Inferior parietal cortex (tissue), 1 donor: ENCODE measurements around the gene THEM5.

ENCODE experiments used
- DNase-seq: peaks from one replicate; pipeline ENCODE4 v3.0.0-alpha.2; 2016; ENCODE audit errors: extremely low spot score

The THEM5 gene

DNA sequence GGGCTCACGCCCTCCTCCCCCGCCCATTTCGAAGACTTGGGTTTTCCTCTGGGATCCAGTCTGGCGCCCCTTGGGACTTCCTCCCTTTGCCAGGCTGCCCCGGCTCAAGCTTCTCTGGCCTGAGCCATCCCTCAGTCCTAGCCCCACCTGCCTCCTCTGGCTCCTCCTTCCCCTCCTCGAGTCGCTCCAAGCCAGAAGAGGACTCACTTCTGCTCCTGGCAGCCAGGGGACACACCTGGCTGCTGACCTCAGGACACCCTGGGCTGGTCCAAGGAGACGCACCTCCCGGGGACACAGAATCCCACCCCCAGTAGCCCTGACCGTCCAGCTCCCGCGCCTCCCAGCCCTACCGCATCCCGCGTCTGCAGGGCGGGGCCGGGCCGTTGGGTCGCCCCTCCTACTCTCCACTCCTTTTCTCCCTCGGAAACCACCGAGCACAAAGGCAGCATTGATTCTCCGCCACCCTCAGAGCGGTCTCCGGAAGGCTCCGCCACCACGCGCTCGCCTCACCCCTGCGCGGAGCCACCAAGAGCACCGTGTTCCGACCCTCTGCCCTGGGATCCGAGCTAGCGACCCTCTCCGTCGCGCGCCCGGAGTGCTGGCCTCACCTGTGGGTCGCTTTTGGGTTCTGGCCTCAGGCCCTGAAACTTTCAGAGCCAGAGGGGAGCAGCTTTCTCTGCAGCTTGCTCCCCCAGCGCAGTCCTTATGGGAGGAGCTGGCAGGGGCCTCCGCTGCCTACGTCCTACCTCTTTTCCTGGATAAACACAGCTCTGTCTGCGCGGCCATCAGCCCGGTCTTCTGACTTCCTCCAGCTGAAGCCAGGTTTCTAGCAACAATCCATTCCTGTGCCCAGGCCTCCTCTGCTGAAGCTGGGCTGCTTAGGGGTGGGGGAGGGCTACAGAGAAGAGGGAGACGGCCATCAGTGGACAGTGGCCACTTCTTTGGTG, 13.8 kb downstream of the THEM5 start, which contains the start of gene C2CD4D:
Gene C2CD4D (minus strand): TSS at position 364 of the 947 bp plus-strand sequence. CDS start 831 bp downstream, outside the sequence.
- DNase-seq, result peak; percentile 77

DNA sequence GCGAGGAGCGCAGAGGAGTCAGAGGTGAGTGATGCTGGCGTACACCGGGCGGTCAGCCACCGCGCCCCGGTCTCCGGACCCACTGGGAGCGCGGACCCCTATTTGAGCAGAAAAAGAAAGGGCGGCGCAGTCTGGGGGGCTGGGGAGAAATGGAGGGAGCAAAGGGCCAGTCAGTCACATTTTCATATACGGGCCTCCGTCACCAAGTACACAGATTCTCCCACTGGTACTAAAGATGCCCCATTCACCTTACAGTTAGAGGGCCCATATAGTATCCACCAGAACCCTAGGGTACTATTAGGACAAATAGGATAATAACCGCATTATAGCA, 14.5 kb downstream of the THEM5 start:
- DNase-seq, result no peak

DNA sequence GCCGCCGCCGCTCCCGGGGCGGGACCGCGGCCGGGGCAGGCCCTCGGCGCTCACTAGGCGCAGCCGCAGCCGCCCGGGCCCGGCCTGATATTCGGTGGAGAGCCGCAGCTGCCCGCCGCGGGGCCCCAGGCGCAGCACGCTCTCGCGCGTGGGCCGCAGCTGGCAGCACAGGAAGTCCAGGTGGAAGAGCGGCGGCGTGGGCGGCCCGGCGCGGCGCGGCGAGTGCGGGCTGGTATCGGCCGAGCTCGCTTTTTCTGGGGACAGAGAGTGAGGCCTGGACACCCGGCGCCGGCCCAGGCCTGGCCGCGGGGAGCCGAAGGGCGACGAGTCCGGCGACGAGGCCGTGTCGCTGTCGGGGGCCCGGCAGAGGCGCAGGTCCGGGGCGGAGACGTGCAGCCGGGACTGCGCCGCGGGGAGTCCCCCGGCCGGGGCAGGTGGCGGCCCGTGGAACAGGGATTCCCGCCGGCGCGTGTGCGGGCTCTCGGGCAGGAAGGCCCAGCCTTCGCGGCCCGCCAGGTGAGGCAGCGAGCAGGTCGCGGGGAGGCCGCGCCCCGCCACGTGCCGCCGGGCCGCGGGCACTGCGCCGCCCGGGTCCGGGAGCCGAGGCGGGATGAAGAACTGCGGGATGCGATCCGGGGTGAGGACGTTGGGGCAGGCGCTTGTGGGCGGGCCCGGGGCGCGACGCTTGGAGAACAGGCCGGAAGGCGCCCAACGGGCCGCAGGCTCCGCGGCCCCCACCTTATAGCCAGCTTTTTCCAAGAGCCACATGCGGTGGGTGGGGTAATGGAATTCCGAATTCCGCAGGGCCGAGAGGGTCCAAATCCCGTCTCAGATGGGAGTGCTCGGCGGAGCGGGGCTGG, 15.1 kb downstream of the THEM5 start:
- DNase-seq, result no peak

DNA sequence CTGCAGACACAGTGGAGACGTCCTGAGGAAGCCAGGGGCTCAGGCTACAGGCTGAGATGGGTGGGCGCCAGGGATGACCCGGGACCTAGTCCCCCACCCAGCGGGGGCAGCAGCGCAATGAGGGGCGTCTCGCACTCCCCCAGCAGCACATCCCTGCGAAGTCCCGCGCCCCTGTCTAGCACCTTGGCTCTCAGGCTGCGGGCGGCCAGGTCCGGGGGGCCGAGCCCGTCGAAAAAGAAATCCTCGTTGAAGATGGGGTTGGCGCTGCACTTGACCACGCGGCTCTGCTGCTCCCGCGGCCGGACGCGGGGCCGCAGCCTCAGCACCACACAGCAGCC, 15.7 kb downstream of the THEM5 start:
- no peak for DNase-seq

DNA sequence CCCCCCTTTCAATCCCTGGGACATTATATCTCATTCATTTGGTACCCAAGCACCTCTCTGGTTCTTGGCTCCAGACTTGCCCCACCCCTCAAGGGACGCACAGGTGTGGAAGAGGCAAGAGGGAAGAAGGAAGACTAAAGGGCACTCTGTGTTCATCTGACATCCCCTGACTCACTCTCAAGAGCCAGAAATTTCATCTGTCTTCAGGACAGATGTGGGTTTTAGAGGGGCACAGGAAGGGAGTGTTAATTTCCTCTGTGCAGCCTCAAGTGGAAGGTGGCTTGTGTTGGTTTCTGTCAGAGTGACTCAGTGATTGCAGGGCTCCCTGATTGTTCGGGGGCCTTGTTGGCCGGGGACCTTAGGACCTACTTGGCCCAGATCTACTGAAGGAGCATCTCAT, 16.3 kb downstream of the THEM5 start:
- DNase-seq, result no peak

DNA sequence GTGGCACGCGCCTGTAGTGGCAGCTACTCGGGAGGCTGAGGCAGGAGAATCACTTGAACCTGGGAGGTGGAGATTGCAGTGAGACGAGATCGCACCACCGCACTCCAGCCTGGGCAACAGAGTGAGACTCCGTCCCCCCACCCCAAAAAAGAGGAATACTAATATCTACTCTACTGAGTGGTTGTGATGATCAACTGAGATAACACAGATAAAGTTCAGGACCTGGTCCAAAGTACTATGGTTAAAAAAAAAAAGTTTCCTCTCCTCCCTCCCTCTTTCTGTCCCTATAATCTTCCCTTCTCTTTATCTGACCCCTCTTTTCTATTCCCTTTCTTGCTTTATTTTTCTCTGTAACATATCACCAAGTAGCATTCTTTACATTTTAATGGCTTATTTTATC, 17.9 kb downstream of the THEM5 start:
- DNase-seq, result no peak

DNA sequence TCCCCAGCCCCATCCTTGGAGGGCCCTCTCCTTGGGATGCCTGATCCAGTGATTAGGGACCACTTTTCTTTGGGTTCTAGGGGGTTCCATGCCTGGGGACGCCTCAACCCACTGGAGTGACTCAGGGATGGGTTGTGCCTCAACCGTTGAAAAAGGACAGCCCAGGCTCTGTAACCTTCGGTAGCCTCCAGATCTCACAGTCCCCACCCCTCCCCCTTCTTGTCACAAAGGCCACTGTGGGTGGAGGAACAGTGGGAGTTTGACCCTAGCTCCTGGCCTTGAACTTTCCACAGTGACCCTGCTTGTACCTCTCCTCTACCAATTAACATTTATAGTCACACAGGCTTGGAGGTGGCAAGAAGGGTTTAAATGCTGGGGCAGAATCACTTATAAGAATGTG, 19.3 kb downstream of the THEM5 start:
- no peak for DNase-seq

DNA sequence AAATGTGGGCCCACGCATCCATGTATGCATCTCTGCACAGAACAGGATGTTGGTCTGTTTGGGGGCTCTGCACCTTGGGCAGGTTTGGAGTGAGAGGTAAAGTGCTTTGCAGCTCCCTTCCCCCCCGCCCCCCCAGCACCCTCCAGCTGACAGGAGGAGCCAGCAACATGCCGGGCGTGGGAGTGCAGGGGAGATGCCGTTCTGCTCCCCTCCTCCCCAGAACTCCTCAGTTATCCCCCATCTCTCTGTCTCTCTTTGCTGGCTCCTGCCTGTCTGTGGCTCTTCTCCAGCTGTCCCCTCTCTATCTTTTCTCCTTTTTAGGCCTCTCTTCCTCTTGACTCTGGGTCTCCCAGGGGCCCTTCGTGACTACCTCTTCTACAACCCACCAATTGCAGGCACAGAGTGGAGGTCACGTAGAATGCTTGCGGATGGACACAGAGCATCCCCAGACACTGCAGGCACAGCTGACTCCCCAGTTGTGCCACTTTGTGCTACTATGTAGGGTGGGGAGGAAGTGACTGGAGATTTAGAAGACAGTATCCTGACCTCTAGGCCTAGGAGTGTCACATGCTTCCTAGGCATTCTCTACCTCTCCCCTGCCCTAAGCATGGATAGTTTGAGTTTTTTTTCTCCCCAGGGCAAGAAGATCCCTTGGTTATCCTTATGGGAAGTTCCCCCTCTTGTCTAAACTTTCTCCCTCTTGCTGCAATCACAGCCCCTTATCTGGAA, 20.2 kb downstream of the THEM5 start:
- no peak for DNase-seq

DNA sequence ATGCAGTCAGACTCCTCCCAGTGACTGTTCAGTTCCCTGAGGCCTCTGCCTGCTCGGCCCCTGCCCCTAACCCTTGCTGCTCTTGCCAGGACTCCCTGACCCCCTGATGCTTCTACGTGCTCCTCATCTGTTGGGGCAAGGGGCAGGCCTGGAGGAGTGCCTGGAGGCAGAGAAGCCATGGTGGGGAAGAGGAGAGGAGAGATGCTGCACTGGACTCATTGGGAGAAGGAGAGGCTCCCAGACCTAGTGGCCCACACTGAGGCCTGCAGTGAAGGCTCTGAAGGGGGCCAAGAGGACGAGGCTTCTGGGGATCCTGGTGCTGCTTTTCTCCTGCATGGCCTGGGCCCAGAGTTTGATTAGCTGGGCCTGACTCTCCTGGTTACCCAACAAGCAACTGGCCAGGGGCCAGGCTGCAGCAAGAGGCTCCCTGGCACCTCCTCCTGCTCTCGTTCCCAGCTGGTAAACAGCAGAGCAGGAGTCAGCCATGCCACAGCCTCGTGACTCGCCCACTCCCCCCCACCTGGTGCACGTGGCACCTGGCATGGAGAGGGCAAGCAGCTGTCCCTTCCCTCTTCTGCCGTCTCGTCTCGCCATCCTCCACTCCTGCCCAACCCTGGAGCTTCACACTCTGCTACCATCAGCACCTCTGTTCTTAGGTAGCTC, 21.1 kb downstream of the THEM5 start:
- DNase-seq, result no peak

DNA sequence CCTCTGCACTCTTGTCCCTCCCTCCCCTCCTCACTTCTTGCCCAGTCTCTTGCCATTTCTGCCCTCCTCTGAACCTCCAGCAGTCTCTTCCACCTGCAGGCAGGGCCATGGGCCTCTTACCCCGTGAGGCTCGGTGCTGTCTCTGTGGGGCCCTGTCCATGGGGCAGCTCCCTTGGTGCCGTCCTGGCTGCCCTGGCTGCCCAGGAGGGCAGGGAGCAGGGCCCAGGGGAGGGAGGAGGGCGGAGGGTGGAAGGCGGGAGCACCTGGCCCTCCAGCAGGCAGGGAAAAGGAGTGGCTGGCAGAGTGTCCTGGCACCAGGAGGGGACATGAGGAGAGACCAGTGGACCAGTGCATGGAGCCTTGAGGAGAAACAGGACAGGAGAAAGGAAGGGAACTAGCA, 21.9 kb downstream of the THEM5 start, which contains the start of gene RORC:
Gene RORC (minus strand): TSS at position 198 of the 400 bp plus-strand sequence. CDS start 38 bp downstream, at position 160.
- DNase-seq, result no peak

DNA sequence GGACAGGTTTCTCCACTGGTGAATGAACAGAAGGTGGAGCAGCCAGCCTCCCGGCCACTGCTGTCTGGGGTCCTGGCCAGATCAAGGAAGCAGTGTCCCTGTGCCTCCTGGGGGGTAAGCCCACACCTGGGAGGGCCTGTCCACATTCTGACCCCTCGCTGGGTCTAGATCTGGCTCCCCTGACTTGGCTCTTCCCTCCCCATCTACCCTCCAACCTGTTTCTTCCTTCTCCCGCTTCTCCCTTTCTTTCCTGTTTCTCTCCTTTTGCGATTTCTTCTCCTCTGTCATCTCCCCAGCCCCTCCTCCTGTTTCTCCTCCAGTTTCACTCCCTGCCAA, 22.3 kb downstream of the THEM5 start:
- no peak for DNase-seq

DNA sequence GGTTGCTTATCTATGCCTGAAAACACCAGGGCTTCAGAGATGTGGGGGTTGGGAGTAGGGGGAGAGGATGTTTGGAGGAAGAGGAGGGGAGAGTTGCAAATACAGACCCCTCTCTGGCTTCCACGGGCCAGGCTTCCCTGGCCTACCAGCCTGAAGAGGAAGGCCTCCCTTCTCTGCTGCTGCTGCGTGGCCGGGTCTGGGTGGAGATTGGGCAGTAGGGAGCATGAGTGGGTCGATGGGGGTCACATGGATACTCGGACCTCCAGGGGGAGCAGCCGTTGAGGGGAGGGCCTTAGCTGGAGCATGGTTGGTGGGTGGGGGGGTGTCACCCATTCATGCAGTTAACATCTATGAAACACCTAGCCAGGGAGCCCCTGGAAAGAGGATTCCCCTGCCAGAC, 23.5 kb downstream of the THEM5 start:
- no peak for DNase-seq

DNA sequence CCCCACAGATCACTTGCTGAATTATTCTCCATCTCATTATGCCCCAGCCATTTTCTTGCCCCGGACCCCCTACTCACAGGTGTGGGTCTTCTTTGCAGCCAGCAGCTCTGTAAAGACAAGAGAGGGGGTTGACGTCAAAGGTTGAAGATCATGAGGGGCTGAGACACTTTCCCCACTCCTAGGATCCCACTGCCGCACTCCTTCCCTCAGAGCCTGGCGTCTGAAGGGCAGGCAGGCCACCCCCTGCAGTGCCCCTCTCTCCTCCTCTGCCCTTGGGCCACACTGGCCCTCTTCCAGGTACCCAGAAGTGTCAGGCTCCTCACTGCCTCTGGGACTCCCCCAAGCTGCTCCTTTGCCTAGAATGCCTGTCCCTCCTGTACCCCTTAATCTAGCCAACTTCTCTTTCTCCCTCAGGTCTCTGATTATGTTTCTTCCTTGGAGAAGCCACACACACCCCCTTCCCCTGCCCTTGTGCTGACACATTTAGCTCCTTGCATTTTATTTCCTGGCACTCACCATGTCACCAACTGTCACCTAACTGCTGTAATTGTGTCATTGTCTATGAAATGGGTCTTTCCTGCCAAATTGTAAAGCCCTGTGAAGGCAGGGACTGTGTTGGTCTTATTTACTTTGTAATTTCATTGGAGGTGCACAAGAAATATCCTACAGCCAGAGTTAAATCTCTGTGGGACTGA, 24.0 kb downstream of the THEM5 start:
- no peak for DNase-seq

DNA sequence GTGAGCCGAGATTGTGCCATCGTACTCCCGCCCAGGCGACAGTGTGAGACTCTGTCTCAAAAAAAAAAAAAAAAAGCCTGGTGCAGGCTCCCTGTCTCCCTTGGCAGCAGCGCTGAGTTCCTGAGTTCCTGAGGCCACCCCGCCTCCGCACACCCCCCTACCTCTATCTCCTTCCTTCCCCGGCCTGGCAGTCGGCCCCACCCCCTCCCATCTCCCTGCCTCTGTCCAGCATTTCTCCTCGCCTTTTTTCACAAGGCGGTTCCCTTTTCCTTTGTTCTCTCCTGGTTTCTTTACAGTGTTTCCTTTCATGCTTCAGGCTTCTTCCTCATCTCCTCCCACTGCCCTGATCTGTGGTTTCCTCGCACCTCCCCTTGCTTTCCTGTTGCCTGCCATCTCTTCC, 24.6 kb downstream of the THEM5 start:
- DNase-seq, result no peak

DNA sequence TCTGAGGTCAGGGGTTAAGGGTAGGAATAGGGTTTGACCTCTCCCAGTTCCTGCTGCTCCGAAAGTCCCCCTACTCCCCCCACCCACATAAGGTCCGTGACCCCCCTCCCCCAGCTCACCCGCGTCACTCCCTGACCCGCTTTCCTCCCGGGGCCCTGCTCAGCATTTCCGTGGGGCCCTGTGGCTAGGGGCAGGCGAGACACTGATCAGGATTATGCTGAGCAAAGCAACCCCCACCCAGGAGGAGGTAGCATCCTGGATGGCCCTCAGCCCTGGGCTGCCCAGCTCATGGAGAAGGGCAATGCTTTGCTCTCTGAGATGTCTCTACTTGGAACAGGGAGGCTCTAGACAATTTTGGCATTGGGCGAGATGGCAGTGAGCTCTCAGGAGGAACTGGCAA, 25.7 kb downstream of the THEM5 start:
- DNase-seq, result no peak

DNA sequence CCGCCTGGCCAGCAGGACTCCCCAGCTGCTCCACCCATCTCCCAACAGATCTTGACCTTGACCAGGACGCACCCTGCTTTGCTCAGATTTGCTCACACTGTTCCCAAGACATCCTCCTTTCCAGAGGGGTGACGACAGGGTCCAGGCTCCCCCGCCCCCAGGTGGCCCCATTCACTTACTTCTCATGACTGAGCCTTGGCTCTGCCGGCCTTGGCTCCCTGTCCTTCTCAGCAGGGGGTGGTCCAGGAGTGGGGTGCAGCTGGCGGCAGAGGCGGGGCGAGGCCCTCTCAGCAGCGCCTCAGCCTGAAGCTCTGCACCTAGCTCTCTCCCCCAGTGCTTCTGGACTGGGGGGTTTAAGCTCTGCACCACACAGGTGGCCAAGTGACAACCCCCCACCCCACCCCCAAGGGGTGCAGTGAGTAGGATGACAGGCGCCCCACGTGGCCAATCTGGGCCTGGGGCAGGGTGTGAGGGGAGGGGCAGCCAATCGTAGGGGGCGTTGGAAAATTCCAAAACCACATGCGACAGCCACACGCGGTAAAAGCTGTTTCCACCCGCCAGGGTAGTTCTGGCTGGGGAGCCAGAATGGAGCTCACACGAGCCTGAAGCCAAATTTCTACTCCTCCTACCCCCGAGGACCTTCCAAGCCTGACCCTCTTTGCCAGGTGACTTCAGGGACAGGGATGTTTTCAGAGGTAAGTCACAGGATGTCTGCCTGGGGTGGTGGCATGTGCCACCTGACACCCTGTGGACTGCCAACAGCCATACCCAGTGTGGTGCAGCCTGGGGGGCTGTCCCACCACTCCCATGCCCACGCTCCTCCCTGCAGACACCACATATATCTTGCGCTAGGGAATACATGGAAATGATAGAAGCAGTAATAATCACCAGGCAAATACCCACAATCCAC, 27.5 kb downstream of the THEM5 start:
- DNase-seq, result no peak

DNA sequence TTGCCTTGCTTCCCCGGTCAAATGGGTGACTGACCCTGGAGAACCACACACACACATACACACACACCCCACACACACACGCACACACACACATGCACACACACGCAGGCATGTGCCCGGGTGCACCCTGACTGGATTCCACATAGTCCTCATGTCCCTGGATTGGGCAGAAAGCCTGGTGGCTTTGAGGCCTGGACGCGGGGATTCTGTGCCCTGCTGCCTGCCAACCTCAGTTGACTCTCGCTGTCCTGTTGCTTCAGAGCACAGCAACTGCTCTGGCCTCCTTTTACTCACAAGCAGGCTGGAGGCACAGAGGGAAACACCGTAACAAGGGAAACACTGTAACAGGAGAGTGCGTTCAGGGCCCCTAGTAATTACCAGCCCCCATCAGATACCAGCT, 28.3 kb downstream of the THEM5 start:
- no peak for DNase-seq

DNA sequence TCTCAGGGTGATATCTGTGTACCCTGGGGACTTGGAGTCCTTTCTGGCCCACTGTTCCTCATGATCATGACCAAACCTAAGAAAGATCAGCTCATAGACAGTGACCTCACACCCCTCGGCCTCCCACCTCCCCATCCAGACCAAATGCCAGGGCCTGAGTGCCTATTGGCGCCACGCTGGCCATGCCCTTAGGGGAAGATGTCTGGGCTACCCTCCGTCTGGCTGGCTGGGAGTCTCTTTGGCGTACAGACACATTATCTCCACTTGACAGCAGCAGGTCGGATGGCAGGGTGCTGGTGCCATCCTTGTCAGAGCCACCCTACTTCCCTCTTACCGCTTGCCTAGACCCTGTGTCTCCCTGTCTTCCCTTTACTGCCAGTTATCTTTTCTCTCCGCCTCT, 30.3 kb downstream of the THEM5 start:
- DNase-seq, result no peak

DNA sequence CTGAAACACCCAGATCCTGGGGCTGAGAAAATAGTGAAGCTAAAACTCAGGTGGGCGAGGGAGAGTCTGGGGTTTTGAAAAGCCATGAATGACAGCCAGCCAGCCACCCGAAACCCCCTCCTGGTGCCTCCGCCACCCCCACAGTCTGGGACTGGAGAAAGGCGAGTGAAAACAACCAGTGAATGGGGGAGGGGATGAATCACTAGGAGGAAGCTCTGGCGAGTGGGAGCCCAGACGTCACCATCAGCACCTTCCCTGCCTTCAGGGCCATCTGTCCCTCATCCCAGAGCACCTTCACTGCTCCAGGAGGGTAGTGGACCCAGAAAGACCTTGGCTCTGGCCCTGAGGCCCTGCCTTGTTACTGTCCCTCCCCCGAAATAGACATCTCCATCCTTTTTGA, 31.1 kb downstream of the THEM5 start:
- no peak for DNase-seq

DNA sequence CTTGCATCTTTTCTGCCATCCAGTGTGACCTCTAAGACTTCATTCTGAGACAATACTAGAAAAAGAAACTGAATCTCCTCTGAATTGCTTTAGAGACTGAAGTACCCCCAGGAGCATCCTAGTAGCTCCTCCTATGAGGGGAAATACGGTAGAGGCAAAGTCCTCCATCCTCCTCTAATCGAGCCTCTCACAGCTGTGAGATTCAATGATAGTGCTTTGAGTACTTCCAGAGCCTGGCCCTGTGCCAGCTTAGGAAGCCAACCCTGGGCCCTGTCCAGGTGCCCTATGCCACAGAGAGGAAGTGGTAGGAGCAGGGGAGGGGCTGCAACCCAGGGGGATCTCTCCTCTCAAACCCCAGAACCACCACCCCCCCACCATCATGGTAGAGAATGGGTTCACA, 32.6 kb downstream of the THEM5 start:
- DNase-seq, result no peak
